Heart left ventricle (tissue), 13 donors: ENCODE measurements around the gene MINDY3.
"Not testable (repeated sequence)": the region's sequence is repeated elsewhere in the genome, so short reads cannot be mapped to it uniquely, and the experiment has no call there.

Experiments used
- CTCF ChIP-seq, 12 donors: fragments of 200-600 bp; sonication (generic) in 4 of 12; IDR thresholded peaks; one replicate each; pipeline versions ENCODE4 v1.5.0 to v1.8.0; 2018 to 2022; ENCODE audit warnings: antibody characterized with exemption in 12 of 12, mild to moderate bottlenecking in 5 of 12
- POLR2A ChIP-seq, 2 donors: fragments of 450-650 bp; IDR thresholded peaks; one replicate each; pipeline ENCODE4 v1.6.1; 2017; ENCODE audit warnings: antibody characterized with exemption in 2 of 2, mild to moderate bottlenecking in 2 of 2, moderate library complexity in 2 of 2
- donor health status: ischemic (EF 13 %, LVEDD 7.1; RV severe dilation, severe dysfunction).
- donor health status: DM: no; HTN: yes; CAD: no.
- donor health status: DM: no; HTN: no; CAD: no.
- donor health status: ischemic (EF 25% LVEDD 6.9; RV normal size, moderate dysfunction).
- donor health status: ischemic (EF 25% LVEDD 5.7; RV mildly dilated, moderate dysfunction).
- donor health status: ischemic (EF 35%, LVEDD 5.7; RV mildly dilated, moderate dysfunction).
- donor health status: nonischemic (EF 11% LVEDD 7.7; RV severe dilation, severe dysfunction).
- donor health status: DM: yes; HTN: yes; CAD: no.
- donor health status: PGD.
- donor health status: ischemic (EF 29% LVEDD 5.4; RV normal size, mild dysfunction).
- donor health status: nonischemic (EF 23%, LVEDD 6.1; RV moderate dilation, normal function).

- not testable (repeated sequence) for TF ChIP-seq POLR2A, CTCF (IDR thresholded peaks at IDR 0.05)
These were observed 16.0 kb upstream of the MINDY3 start for GRCh38 chr10:15876274-15876673.
